ENCODE measurements around the gene KLHL17.

Gene KLHL17

DNA sequence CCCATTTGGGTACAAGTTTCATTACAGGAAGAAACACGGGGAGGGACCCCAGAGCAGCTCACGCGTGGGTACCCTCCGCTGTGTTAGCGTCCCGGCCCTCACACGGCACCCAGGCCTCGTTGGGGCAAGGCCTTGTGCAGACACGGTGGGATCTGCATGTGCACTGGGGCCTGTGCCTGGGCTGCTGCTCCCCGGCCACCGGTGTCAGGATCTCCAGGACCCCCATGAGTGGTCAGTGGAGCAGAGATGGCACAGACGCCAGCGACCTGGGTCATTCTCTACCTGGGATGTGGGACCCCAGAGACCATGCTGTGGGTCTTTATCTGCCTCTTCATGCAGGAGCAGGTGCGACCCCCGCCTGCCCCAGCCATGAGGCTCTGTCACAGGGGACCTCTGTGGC, 42.0 kb upstream of the KLHL17 start:
- Mint-ChIP-seq H3K9me3 (no peaks in the 10 kb centered on the region), H3K4me3 (no peak overlapping the region), H3K27ac (no peak overlapping the region), H3K4me1 (ENCODE audit: low read depth) (peaks cover 16% of the 10 kb centered on the region), H3K27me3 (peaks cover 72% of the 10 kb centered on the region), H3K36me3 (ENCODE audit: low read depth) (no peaks in the 10 kb centered on the region)
- no peak for DNase-seq

DNA sequence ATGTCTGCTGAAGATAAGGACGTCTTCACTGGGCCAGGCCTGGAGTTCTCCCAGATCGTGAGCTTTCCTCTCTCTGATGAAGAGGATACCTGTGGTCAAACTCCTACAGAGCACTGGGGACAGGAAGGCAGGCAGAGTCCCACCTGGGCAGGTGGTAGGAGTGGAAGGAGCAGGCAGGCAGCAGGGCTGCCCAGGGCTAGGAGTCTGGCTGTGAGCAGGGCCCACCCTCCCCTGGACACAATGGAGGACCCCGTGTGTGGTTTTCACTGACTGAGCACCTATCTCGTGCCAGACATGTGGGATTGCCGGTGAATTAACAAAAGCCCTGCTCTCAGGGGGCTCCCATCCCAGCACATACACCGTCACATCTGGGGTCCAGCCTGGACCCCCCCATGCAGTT, 41.5 kb upstream of the KLHL17 start:
- peaks cover 71% of the 10 kb centered on the region for H3K27me3 Mint-ChIP-seq
- peaks cover 17% of the 10 kb centered on the region for H3K4me1 Mint-ChIP-seq (ENCODE audit: low read depth)
- H3K4me3 Mint-ChIP-seq = no peak overlapping the region

DNA sequence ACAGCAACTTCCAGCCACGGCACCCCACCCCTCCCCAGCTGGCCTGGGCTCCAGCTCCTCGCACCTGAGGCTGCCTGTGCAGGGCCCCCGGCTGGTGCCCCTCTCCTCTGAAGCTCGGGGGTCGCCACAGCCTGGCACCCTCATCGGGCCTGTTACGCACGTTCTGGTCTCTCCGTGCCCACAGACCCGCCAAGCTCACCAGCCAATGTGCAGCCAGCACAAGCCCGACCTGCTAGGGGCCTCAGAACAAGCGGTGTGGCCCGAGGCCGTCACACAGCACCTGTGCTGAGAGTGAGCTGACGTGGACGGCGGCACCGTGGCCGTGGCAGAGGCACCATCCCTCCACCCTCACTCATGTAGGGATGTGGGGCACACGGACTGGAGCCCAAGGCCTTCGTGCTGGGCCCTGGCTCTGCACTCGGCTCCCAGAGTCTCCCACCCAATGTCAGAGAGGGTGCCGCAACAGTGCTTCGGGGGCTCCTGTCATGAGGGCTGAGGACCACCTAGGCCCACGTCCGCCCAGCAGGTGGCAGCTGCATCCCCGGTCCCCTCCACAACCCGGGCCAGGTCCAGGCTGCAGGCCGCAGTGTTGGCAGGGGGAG, 41.0 kb upstream of the KLHL17 start:
- Mint-ChIP-seq H3K27me3 (peaks cover 65% of the 10 kb centered on the region), H3K27ac (no peak overlapping the region), H3K36me3 (ENCODE audit: low read depth) (no peaks in the 10 kb centered on the region), H3K9me3 (no peaks in the 10 kb centered on the region), H3K4me1 (ENCODE audit: low read depth) (peaks cover 17% of the 10 kb centered on the region), H3K4me3 (no peak overlapping the region)
- DNase-seq = no peak

More for the DNA sequence above, 41.5 kb upstream of the KLHL17 start:
- DNase-seq = no peak
- H3K9me3 Mint-ChIP-seq = no peaks in the 10 kb centered on the region
- no peak overlapping the region for H3K27ac Mint-ChIP-seq
- H3K36me3 Mint-ChIP-seq (ENCODE audit: low read depth) = no peaks in the 10 kb centered on the region

DNA sequence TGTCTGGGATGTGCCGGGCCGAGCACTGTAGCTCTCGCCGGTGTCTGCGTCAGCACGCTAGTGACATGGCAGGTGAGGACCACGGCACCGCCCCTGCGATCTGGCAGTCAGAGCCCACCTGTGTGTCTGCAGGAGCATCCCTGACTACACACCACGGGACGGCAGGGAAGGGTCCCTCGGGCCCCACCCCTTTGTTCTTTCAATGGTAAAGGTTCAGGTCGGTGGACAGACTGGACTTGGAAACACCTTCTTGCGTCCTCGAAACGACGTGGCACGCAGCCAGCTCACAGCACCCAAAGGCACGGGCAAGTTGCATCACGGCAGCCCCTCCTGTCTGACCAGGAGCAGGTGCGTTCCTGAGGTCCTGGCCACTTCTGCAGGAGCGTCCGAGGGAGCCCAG, 40.4 kb upstream of the KLHL17 start:
- no peaks in the 10 kb centered on the region for H3K9me3 Mint-ChIP-seq
- peaks cover 64% of the 10 kb centered on the region for H3K27me3 Mint-ChIP-seq

DNA sequence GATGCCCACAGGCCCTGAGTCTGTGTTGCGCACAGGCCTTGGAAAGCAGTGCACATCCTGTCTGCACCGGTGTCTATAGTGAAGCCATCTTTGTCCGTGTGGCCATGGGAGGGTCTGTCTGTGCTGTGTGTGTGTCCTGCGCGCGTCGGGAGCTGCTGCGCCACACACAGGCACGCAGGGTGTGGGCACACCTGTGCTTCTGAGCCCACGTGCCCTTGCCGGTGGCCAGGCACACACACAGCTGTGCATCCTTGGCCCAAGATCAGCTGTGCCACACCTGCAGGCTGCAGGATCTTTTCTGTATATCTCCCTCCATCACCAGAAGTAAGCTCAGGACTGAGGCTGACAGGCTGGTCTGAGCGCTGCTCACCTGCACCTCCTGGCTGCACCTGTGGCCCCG, 39.9 kb upstream of the KLHL17 start:
- H3K9me3 Mint-ChIP-seq = no peaks in the 10 kb centered on the region
- DNase-seq = no peak
- peaks cover 17% of the 10 kb centered on the region for H3K4me1 Mint-ChIP-seq (ENCODE audit: low read depth)
- H3K36me3 Mint-ChIP-seq (ENCODE audit: low read depth) = no peaks in the 10 kb centered on the region
- H3K27ac Mint-ChIP-seq = no peak overlapping the region
- no peak overlapping the region for H3K4me3 Mint-ChIP-seq
- H3K27me3 Mint-ChIP-seq = peaks cover 59% of the 10 kb centered on the region

More for the DNA sequence above, 40.4 kb upstream of the KLHL17 start:
- Mint-ChIP-seq H3K36me3 (ENCODE audit: low read depth) (no peaks in the 10 kb centered on the region), H3K27ac (no peak overlapping the region), H3K4me3 (no peak overlapping the region), H3K4me1 (ENCODE audit: low read depth) (peaks cover 17% of the 10 kb centered on the region)
- DNase-seq = no peak

DNA sequence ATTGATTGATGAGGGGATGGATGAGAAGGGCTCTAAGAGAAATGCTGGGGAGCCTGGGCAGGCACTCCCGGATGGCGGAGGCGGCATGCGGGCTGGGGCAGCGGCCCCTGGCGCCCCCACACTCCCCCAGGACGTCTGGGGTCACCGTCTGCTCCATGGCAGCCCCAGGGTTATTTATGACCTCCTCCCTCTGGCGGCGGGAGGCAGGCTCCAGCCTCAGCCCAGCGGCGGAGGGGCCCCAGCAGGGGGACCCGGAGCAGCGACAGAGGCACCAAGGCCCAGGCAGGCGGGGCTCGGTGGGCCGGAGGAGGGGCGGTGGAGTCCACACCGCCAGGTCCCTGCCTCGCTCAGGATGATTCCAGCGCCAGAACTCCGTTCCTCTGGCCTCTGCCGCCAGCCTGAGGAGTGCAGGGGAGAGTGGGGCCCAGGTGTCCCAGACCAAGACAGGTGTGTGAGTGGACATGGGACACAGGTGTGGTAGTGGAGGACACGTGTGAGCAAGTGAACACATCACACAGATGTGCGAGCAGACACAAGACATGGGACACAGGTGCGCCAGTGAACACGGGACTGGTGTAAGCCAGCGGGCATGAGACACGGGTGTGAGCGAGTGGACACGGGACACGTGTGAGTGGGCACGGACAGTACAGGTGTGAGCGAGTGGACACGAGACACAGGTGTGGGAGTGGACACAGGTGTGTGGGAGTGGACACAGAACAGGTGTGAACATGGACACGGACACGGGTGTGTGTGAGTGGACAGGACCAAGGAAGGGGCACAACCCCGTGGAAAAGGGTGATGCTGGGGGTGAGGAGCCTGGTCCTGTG, 39.2 kb upstream of the KLHL17 start:
- Mint-ChIP-seq H3K27ac (no peak overlapping the region), H3K27me3 (peaks cover 64% of the 10 kb centered on the region), H3K9me3 (no peaks in the 10 kb centered on the region), H3K4me1 (ENCODE audit: low read depth) (peaks cover 20% of the 10 kb centered on the region), H3K4me3 (no peak overlapping the region), H3K36me3 (ENCODE audit: low read depth) (no peaks in the 10 kb centered on the region)
- DNase-seq = peak; percentile 59

DNA sequence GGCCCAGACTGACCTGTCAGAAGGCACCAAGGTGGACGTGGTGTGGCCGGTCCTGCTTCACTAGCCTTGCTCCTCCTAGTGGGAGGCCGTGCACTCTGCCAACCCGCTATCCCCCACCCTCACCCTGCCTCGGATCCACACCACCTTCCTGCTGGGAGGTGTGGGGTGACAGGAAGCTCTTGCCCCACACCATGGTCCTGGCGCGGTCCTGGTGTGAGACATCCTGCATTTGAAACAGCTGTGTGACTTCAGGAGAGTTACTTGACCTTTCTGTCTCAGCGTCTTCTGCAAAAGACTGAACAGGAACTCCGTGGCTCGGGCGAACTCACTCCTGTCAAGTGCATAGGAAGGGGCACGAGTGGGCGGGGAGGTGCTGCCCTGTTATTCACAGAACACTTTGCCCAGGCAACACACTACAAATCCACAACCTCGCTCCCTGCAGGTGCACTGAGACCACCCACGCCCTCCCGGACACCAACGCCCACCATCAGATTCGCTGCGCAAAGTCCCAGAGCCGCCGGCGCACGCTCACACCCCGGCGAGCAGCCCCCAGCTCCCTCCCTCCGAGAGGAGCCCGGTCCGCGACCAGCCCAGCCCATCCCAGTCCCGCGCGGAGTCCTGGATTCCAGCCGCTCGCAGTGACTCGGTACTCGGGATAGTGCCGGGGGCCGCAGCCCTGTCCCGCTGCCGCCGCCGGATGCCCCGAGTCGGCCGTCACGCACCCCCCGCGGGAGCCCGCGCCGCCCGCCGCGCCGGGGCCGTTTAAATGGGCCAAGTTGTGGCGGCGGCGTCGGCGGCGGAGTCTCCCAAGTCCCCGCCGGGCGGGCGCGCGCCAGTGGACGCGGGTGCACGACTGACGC, 37.0 kb upstream of the KLHL17 start, which contains the start of gene SAMD11:
Gene SAMD11, plus strand, starts transcription at position 793 of the 860 bp plus-strand sequence. CDS start 509 bp downstream, outside the sequence.
- H3K4me3 Mint-ChIP-seq = peak within 1 kb of the TSS; percentile 75

DNA sequence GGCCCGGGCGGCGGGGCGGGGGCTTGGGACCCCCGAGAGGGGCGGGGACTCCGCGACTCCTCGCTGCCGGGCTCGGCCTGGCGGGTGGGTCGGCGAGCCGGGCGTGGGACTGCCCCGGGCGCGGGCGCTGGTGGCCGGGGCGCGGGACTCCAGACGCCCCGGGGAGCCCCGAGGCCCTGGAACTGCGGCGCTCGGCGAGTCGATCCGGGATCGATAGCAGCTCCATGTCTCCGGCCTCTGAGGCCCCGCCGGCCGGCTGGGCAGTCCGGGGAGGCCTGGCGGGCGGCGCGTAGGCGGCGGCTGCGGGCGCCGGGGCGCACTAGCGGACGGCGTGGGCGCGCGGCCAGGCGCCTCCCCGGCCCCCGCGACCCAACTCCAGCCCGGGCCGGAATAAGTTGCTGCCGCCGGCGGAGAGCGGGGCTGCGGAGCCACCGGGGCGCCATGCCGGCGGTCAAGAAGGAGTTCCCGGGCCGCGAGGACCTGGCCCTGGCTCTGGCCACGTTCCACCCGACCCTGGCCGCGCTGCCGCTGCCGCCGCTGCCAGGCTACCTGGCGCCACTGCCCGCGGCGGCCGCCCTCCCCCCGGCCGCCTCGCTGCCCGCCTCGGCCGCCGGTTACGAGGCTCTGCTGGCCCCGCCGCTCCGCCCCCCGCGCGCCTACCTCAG, 36.3 kb upstream of the KLHL17 start:
- peaks cover 69% of the 10 kb centered on the region for H3K27me3 Mint-ChIP-seq
- peaks cover 20% of the 10 kb centered on the region for H3K4me1 Mint-ChIP-seq (ENCODE audit: low read depth)
- DNase-seq = no peak
- no peak overlapping the region for H3K27ac Mint-ChIP-seq
- no peaks in the 10 kb centered on the region for H3K9me3 Mint-ChIP-seq
- H3K4me3 Mint-ChIP-seq = no peak overlapping the region
- H3K36me3 Mint-ChIP-seq (ENCODE audit: low read depth) = no peaks in the 10 kb centered on the region

More for the DNA sequence above, 37.0 kb upstream of the KLHL17 start, which contains the start of gene SAMD11:
- Mint-ChIP-seq H3K4me1 (ENCODE audit: low read depth) (peaks cover 20% of the 10 kb centered on the region), H3K27me3 (peaks cover 72% of the 10 kb centered on the region), H3K27ac (peak within 1 kb of the TSS; percentile 67), H3K36me3 (ENCODE audit: low read depth) (no peaks in the 10 kb centered on the region), H3K9me3 (no peaks in the 10 kb centered on the region)
- DNase-seq = peak; percentile 76

DNA sequence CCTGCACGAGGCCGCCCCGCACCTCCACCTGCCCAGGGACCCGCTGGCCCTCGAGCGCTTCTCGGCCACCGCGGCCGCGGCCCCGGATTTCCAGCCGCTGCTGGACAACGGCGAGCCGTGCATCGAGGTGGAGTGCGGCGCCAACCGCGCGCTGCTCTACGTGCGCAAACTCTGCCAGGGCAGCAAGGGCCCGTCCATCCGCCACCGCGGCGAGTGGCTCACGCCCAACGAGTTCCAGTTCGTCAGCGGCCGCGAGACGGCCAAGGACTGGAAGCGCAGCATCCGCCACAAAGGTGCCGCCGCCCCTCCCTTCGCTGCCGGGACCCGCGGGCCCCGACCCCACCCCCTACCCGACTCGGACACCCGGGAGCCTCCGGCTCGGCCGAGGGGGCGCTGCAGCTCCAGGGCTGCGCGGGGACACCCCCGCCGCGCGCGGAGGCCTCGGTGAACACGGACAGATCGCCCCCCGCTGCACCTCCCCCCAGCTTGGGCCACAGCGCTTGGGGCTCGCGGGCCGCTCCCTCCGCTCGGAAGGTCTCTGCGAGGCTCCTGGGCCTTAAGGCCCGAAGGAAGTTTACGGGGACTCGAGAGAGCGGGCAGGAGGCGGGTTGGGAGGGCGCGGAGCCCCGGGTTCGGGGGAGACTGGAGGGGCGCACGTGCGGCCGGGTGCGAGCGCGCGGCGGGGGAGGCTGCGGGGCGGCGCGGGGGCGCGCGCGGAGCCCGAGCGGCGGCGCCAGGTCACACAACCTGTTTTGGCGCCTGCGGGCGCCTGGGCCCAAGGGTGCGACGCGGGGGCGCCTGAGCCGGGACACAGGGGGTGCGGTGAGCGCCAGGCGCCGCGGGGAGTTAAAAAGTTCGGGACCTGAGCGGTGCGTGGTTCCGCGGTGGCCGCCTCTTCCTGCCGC, 35.5 kb upstream of the KLHL17 start:
- peaks cover 68% of the 10 kb centered on the region for H3K27me3 Mint-ChIP-seq
- peak overlapping the region; percentile 27 for H3K4me3 Mint-ChIP-seq

DNA sequence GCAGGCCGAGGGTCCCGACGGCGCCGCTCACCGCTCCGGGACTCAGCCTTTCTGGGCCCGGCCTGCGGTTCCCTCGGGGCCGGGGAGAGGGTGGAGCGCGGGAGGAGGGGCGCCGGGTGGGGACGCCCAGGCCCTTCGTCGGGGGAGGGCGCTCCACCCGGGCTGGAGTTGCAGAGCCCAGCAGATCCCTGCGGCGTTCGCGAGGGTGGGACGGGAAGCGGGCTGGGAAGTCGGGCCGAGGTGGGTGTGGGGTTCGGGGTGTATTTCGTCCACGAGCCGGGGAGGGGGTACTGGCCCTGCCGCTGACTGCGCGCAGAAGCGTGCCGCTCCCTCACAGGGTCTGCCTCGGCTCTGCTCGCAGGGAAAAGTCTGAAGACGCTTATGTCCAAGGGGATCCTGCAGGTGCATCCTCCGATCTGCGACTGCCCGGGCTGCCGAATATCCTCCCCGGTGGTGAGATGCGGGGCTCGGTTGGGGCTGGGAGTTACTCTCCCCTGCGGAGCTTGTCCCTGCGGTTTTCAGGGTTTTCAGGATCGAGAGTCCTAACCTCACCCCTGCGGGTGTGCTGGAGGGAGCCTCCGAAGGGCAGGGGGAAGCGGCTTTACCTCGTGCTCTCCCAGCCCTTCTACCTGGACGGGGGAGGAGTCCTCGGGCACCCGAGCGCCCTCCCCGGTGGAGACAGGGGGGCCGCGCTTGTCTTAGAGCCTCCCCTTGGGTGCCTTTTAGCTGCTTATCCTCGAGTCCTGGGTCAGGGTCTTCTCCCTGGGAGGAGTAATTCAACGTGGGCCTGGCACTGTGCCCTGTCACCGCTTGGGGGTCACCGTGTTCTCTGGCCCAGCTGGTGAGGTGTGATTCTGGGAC, 34.6 kb upstream of the KLHL17 start:
- Mint-ChIP-seq H3K9me3 (no peaks in the 10 kb centered on the region), H3K27me3 (peaks cover 59% of the 10 kb centered on the region), H3K4me3 (peak overlapping the region; percentile 47), H3K36me3 (ENCODE audit: low read depth) (no peaks in the 10 kb centered on the region), H3K4me1 (ENCODE audit: low read depth) (peaks cover 15% of the 10 kb centered on the region), H3K27ac (no peak overlapping the region)
- DNase-seq = no peak

More for the DNA sequence above, 35.5 kb upstream of the KLHL17 start:
- no peak for DNase-seq
- Mint-ChIP-seq H3K27ac (no peak overlapping the region), H3K9me3 (no peaks in the 10 kb centered on the region), H3K36me3 (ENCODE audit: low read depth) (no peaks in the 10 kb centered on the region), H3K4me1 (ENCODE audit: low read depth) (peaks cover 20% of the 10 kb centered on the region)

DNA sequence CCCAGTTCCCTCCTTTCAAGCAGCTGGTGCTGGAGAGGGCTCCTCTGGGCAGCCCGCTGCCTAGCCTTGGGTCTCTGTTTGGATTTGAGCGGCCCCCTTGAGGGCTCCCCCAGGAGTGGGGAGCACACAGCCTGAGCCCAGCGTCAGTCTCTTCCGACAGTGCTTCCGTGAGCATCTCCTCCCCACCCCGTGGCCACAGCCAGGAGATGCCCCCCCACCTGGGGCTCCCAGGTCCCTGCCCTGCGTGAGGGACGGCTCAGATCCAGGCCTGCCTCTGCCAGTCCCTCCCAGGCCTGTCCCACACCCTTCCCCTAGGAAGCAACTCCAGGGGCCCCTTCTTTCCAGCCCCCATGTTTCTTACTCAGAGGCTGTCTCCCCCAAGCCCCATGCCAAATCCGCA, 33.1 kb upstream of the KLHL17 start:
- Mint-ChIP-seq H3K27ac (no peak overlapping the region), H3K36me3 (ENCODE audit: low read depth) (no peaks in the 10 kb centered on the region), H3K4me3 (no peak overlapping the region), H3K27me3 (peaks cover 55% of the 10 kb centered on the region), H3K9me3 (no peaks in the 10 kb centered on the region), H3K4me1 (ENCODE audit: low read depth) (peaks cover 10% of the 10 kb centered on the region)
- DNase-seq = no peak

DNA sequence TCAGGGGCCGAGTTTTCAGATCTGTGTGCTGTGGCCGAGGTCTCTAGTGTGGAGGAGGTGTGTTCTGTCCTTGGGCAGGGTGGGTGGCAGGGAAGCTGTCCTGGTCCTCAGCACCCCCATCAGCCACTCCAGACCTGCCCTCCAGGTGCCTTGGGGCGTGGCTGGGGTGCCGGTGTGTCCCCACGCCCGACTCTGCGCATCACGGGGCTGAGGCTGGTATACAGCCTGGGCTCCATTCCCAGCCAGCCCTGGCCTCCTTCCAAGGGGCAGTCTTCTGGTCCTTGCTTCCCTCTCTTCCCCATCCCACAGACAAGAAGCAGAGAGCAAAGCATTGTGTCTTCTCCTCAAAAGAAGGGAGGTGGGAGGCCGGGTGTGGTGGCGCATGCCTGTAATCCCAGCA, 32.6 kb upstream of the KLHL17 start:
- H3K4me3 Mint-ChIP-seq = no peak overlapping the region
- H3K36me3 Mint-ChIP-seq (ENCODE audit: low read depth) = no peaks in the 10 kb centered on the region
- DNase-seq = no peak
- H3K27me3 Mint-ChIP-seq = peaks cover 50% of the 10 kb centered on the region
- H3K9me3 Mint-ChIP-seq = no peaks in the 10 kb centered on the region
- H3K27ac Mint-ChIP-seq = no peak overlapping the region
- H3K4me1 Mint-ChIP-seq (ENCODE audit: low read depth) = peaks cover 10% of the 10 kb centered on the region

All from activated T-cell treated with anti-CD3 and anti-CD28 coated beads, Interleukin-2, amount 50 U/mL, for 24 hours (primary cell).